Measurements from ENCODE around the gene SEC22A.
"Not testable (repeated sequence)": the region's sequence is repeated elsewhere in the genome, so short reads cannot be mapped to it uniquely, and the experiment has no call there.

Gene SEC22A

DNA sequence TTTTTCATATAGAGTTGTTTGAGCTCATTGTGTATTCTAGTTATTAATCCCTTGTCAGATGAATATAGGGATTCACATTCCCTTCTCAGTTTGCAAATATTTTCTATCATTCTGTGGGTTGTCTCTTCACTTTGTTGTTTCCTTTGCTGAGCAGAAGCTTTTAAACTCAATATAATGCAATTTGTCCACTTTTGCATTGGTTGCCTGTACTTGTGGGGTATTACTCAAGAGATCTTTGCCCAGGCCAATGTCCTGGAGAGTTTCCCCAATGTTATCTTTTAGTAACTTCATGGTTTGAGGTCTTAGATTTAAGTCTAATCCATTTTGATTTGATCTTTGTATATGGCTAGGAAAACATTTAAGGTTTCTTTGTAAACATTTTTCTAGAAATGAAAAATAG lies 24.8 kb downstream of the SEC22A start:
- peaks cover 7% of the 10 kb centered on the region for H3K4me1 Mint-ChIP-seq
- H3K36me3 Mint-ChIP-seq, result peaks cover 82% of the 10 kb centered on the region
- no peak overlapping the region for H3K4me3 Mint-ChIP-seq
- ATAC-seq, result no peak
- no peak overlapping the region for H3K27ac Mint-ChIP-seq
- no peaks in the 10 kb centered on the region for H3K27me3 Mint-ChIP-seq
- H3K9me3 Mint-ChIP-seq, result peaks cover 19% of the 10 kb centered on the region

DNA sequence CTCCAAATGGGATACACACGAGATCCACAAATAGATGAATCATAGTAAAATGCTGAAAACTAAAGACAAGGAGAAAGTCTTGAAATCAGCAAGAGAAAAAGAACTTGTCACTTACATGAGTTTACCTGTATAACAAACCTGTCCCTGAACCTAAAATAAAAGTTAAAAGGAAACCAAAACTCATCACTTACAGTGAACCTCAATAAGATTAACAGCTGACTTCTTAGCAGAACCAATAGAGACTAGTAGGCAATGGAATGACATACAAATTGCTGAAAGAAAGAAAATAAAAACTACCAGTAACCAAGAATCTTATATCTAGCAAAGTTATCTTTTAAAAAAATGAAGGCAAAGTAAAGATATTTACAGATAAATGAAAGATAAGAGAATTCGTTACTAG lies 27.4 kb downstream of the SEC22A start:
- no peak overlapping the region for H3K27ac Mint-ChIP-seq
- peaks cover 77% of the 10 kb centered on the region for H3K36me3 Mint-ChIP-seq
- peaks cover 19% of the 10 kb centered on the region for H3K9me3 Mint-ChIP-seq
- no peak overlapping the region for H3K4me3 Mint-ChIP-seq
- no peaks in the 10 kb centered on the region for H3K4me1 Mint-ChIP-seq
- ATAC-seq, result no peak
- H3K27me3 Mint-ChIP-seq, result no peaks in the 10 kb centered on the region

DNA sequence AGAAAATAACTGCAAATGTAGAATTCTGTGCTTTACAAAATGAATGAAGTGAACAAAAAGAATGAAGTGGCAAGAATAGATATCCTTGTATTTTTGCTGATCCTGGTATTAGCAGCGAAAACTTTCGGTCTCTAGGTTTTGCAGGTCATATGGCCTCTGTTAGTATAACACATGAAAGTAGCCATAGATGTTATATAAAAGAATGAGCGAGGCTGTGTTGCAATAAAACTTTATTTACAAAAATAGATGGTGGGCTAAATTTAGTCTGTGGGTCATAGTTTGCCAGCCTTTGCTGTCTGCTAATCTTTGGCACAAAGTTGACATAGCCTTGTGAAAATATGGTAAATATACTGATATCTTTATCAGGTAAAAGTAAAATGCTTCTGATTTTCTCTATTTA lies 35.2 kb downstream of the SEC22A start:
- no peaks in the 10 kb centered on the region for H3K9me3 Mint-ChIP-seq
- no peak for ATAC-seq
- peaks cover 78% of the 10 kb centered on the region for H3K36me3 Mint-ChIP-seq
- H3K4me3 Mint-ChIP-seq, result no peak overlapping the region
- no peaks in the 10 kb centered on the region for H3K27me3 Mint-ChIP-seq
- H3K27ac Mint-ChIP-seq, result no peak overlapping the region
- H3K4me1 Mint-ChIP-seq, result no peaks in the 10 kb centered on the region

DNA sequence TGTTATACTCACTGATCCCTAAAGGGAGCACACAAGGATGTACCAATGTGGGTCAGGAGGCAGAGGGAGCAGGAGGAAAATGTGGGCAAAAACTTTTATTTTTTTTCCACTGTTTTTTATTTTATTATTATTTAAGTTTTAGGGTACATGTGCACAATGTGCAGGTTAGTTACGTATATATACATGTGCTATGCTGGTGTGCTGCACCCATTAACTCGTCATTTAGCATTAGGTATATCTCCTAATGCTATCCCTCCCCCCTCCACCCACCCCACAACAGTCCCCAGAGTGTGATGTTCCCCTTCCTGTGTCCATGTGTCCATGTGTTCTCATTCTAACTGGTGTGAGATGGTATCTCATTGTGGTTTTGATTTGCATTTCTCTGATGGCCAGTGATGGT lies 37.4 kb downstream of the SEC22A start:
- not testable (repeated sequence) for H3K27ac Mint-ChIP-seq, ATAC-seq, H3K4me1 Mint-ChIP-seq

DNA sequence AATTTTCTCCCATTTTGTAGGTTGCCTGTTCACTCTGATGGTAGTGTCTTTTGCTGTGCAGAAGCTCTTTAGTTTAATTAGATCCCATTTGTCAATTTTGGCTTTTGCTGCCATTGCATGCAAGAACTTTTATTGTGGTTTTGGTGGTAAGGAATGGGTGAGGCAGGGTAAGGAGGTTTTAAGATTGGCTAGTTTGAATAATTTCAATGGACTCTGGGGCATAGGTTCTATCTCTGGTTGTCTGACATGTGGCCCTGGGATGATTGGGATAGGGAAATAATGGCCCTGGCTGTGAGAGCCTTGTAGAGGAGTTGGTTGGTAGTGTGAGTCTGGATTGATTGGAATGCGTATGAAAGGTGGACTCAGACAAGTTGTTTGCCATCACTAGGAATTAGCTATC lies 38.0 kb downstream of the SEC22A start:
- ATAC-seq, result no peak
- Mint-ChIP-seq H3K27ac (no peak overlapping the region), H3K36me3 (peaks cover 78% of the 10 kb centered on the region), H3K4me1 (no peaks in the 10 kb centered on the region), H3K4me3 (no peak overlapping the region), H3K9me3 (no peaks in the 10 kb centered on the region), H3K27me3 (no peaks in the 10 kb centered on the region)

More for the DNA sequence above, 37.4 kb downstream of the SEC22A start:
- H3K9me3 Mint-ChIP-seq, H3K27me3 Mint-ChIP-seq, H3K4me3 Mint-ChIP-seq: not testable (repeated sequence)
- peaks cover 79% of the 10 kb centered on the region for H3K36me3 Mint-ChIP-seq

DNA sequence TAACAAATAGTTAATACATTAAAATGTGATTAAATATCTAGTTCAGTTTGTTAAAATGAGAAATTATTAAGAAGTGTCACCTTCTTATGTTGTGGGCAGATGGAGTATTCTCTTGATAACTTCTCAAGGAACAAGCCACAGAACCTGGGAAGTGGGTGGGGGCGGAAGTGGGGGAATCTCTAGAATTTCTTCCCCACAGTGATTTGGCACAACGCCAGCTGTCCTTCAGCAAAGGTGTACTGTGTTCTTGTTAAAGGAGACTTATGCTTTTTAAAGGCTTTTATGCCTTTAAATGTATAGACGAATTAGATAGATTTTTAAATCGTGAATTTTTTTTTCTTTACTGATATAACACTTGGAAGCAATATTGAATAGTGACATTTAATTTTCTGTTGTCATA lies 42.4 kb downstream of the SEC22A start:
- H3K36me3 Mint-ChIP-seq, result peaks cover 75% of the 10 kb centered on the region
- H3K9me3 Mint-ChIP-seq, result no peaks in the 10 kb centered on the region
- no peak for ATAC-seq
- H3K27ac Mint-ChIP-seq, result no peak overlapping the region
- H3K27me3 Mint-ChIP-seq, result no peaks in the 10 kb centered on the region
- no peaks in the 10 kb centered on the region for H3K4me1 Mint-ChIP-seq
- H3K4me3 Mint-ChIP-seq, result no peak overlapping the region

DNA sequence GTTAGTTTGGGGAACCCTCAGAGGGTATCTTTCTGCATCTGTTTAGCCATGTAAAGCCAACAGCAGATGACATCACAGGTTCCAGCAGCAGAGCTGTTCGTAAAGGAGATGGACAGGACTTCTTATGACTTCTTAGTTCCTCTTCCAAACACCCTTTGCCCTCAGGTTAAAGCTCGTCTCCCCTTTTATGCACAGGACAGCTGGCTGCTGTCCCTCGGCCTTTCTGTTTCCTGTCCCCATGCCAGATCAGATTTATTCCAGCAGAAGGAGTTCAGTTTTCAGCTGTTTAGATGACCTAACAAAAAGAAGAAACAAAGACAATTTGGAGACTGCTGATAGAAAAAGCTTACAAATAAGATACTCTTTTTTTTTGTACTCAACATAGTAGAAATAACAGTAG lies 45.1 kb downstream of the SEC22A start:
- no peak for ATAC-seq
- Mint-ChIP-seq H3K4me1 (no peaks in the 10 kb centered on the region), H3K27me3 (no peaks in the 10 kb centered on the region), H3K36me3 (peaks cover 71% of the 10 kb centered on the region), H3K4me3 (no peak overlapping the region), H3K27ac (no peak overlapping the region), H3K9me3 (no peaks in the 10 kb centered on the region)

DNA sequence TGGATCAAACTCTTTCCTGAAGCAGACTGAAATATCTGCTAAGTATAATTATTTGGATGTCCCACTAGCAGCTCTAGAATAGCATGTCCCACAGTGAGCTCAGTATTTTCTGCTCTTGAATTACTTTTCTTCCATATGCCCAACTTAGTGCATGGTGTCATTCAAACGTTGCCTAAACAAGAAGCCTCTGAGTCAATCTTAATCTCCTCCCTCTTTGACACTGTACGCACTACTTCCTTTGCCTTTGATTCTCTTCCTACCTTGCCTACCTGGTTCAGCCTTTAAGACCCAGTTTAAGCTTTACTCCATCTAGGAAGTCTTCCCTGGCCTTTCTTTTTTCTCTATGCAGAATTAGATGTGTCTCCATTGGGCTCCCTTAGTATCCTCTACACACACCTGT lies 54.5 kb downstream of the SEC22A start:
- no peaks in the 10 kb centered on the region for H3K27me3 Mint-ChIP-seq
- H3K36me3 Mint-ChIP-seq, result peaks cover 31% of the 10 kb centered on the region
- no peaks in the 10 kb centered on the region for H3K9me3 Mint-ChIP-seq

DNA sequence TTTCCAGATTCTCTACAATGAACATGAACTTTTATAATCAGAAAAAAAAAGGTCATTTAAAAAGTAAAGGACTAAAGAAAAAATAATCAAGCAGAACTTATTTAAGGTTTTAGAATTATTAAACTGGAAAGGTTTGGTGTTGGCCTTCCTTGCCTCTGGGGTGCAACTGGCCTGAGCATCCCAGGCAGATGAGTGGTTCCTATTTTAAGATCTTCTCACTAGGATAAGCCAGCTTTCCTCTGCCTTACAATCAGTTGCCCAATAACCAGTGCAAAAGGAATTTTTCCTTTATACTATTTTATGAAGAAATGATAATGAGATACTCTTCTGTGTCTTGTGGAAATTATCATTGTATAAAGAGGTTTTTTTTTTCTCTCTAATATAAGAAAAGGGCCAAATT lies 56.6 kb downstream of the SEC22A start:
- Mint-ChIP-seq H3K27ac (no peak overlapping the region), H3K27me3 (no peaks in the 10 kb centered on the region), H3K4me3 (no peak overlapping the region), H3K4me1 (no peaks in the 10 kb centered on the region), H3K36me3 (peaks cover 19% of the 10 kb centered on the region), H3K9me3 (no peaks in the 10 kb centered on the region)
- ATAC-seq, result no peak

More for the DNA sequence above, 54.5 kb downstream of the SEC22A start:
- Mint-ChIP-seq H3K4me3 (no peak overlapping the region), H3K27ac (no peak overlapping the region), H3K4me1 (no peaks in the 10 kb centered on the region)
- no peak for ATAC-seq

DNA sequence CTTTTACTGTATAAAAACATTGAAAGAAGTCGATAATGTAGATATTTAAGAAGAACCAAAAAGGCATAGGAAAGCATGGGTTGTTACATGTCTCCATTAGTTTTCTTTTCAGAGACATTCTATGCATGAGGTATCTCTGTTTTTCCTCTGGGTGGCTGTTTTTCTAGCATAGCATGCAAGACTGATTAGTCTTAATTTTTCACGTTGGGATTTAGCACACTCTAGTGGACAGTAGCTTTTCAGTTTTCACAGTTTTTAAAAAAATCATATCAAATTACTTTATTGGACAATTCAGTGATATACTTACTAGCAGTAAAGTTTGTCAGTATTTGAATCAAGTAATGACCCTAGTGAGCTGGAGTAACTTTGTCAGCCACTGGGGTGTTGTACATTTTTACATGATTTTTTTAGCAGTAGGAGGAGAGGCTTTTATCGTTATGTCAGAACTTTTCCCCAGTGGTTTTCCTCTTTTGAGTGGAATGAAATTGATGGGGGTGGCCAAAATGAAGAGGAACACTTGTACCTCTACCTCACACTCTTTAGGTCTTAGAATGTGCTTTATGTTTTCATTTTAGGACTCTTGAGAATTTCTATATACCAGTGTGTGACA lies 57.2 kb downstream of the SEC22A start:
- no peak overlapping the region for H3K27ac Mint-ChIP-seq

DNA sequence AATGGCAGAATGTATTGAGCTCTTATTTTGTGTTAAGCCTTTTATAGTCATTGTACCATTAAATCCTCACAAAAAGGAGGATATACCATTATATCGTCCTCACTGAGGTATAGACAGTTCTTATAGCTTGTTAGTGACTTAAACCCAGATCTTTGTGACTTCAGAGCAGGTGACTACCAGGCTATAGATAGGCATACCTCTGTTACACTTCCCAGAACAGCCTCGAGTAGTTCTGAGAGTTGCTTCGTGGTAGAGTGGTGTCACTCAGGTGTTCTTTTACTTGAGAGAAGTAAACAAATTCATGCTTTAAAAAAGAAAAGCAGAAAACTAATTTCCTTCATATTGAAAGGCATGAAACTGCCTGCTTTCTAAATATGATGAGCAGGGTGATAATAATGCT lies 59.9 kb downstream of the SEC22A start:
- ATAC-seq, result no peak
- H3K9me3 Mint-ChIP-seq, result peaks cover 6% of the 10 kb centered on the region
- no peaks in the 10 kb centered on the region for H3K27me3 Mint-ChIP-seq
- peaks cover 33% of the 10 kb centered on the region for H3K36me3 Mint-ChIP-seq
- H3K4me3 Mint-ChIP-seq, result no peak overlapping the region
- no peaks in the 10 kb centered on the region for H3K4me1 Mint-ChIP-seq
- H3K27ac Mint-ChIP-seq, result no peak overlapping the region

More for the DNA sequence above, 57.2 kb downstream of the SEC22A start:
- no peaks in the 10 kb centered on the region for H3K4me1 Mint-ChIP-seq
- no peak overlapping the region for H3K4me3 Mint-ChIP-seq
- peaks cover 19% of the 10 kb centered on the region for H3K36me3 Mint-ChIP-seq
- H3K27me3 Mint-ChIP-seq, result no peaks in the 10 kb centered on the region
- no peaks in the 10 kb centered on the region for H3K9me3 Mint-ChIP-seq
- ATAC-seq, result no peak

DNA sequence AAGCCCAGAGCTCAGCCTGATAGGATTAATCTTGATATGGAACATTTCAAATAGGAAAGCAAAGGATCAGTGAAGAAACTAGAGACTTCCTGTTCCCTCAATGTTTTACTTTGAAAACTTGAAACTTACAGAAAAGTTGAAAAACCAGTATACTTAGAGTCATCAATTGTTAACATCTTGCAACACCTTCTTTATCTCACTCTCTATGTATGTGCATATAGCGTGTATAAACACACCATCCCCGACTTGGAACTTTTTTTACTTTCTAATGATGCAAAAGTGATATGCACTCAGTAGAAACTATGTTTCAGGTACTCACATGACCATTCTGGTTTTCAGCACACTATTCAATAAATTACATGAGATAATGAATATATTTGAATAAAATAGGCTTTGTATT lies 60.5 kb downstream of the SEC22A start:
- Mint-ChIP-seq H3K27ac (no peak overlapping the region), H3K27me3 (no peaks in the 10 kb centered on the region), H3K4me3 (no peak overlapping the region)

DNA sequence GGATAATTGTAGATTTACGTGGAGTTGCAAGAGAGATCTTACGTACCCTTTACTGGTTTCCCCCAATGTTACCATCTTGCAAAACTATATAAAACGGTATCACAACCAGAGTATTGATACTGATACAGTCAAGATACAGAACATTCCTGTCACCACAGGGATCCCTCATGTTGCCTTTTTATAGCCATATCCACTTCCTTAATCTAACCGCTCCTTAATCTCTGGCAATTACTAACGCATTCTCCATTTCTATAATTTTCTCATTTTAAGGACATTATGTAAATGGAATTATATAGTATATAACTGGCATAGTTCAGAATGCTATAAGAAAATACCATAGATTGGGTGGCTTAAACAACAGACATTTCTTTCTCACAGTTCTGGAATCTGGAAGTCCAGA lies 61.1 kb downstream of the SEC22A start:
- Mint-ChIP-seq H3K27me3 (no peaks in the 10 kb centered on the region), H3K4me3 (no peak overlapping the region), H3K9me3 (peaks cover 6% of the 10 kb centered on the region), H3K4me1 (no peaks in the 10 kb centered on the region), H3K27ac (no peak overlapping the region), H3K36me3 (peaks cover 45% of the 10 kb centered on the region)
- no peak for ATAC-seq

More for the DNA sequence above, 60.5 kb downstream of the SEC22A start:
- H3K36me3 Mint-ChIP-seq, result peaks cover 39% of the 10 kb centered on the region
- peaks cover 6% of the 10 kb centered on the region for H3K9me3 Mint-ChIP-seq
- H3K4me1 Mint-ChIP-seq, result no peaks in the 10 kb centered on the region
- ATAC-seq, result no peak

DNA sequence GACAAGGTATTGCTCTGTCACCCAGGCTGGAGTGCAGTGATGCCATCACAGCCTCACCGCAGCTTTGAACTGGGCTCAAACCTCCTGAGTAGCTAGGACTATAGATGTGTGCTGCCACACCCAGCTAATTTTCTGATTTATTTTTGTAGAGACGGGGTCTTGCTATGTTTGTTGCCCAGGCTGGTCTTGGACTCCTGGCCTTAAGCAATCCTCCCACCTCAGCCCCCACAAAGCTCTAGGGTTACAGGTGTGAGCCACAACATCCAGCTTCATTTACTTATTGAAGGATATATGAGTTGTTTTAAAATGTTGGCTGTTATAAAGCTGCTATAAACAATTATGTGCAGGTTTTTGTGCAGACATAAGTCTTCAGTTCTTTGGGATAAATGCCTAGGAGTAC lies 62.2 kb downstream of the SEC22A start:
- no peak overlapping the region for H3K27ac Mint-ChIP-seq
- H3K4me1 Mint-ChIP-seq, result no peaks in the 10 kb centered on the region
- peaks cover 54% of the 10 kb centered on the region for H3K36me3 Mint-ChIP-seq
- ATAC-seq, result no peak
- H3K4me3 Mint-ChIP-seq, result no peak overlapping the region
- peaks cover 6% of the 10 kb centered on the region for H3K9me3 Mint-ChIP-seq
- H3K27me3 Mint-ChIP-seq, result no peaks in the 10 kb centered on the region

DNA sequence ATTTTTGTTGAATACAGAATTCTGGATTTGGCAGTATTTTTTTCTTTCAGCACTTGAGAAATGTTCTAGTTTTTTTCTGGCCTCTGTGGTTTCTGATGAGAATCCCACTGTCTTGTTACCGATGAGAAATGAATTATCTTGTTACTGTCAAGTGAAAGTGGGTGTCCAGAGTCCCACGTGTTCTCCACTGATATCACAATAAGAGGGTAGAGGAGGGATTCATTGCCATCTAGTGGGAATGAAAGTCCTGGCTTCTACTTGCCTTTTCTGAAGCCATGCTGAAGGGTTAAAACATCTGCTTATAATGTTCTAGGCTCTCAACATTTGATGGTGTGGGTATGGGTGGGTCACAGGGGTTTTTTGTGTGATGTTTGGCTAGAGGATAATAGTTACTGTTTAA lies 66.1 kb downstream of the SEC22A start:
- H3K27me3 Mint-ChIP-seq, result no peaks in the 10 kb centered on the region
- H3K4me3 Mint-ChIP-seq, result no peak overlapping the region
- no peak overlapping the region for H3K27ac Mint-ChIP-seq
- H3K9me3 Mint-ChIP-seq, result peaks cover 6% of the 10 kb centered on the region
- H3K4me1 Mint-ChIP-seq, result no peaks in the 10 kb centered on the region
- H3K36me3 Mint-ChIP-seq, result peaks cover 62% of the 10 kb centered on the region
- no peak for ATAC-seq

DNA sequence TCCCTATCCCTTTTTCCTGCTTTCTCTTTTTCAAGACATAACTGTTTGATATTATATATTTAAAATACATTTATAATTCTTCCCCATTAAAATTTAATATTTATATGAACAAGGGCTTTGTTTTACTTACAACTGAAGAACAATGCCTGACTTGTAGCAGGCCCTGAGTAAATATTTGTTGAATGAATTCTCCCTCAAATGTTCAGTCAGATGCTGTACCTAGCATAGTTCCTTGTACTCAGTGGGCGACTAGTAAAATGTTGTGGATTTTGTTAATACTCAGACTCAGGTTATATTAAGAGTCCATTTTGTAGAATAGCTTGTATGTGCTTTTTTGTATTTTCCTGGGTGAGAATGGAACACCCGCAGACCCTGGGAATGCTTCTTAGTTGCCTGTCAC lies 69.1 kb downstream of the SEC22A start:
- no peak overlapping the region for H3K27ac Mint-ChIP-seq
- no peaks in the 10 kb centered on the region for H3K27me3 Mint-ChIP-seq
- peaks cover 43% of the 10 kb centered on the region for H3K36me3 Mint-ChIP-seq
- no peak overlapping the region for H3K4me3 Mint-ChIP-seq
- ATAC-seq, result no peak
- H3K9me3 Mint-ChIP-seq, result peaks cover 4% of the 10 kb centered on the region
- no peaks in the 10 kb centered on the region for H3K4me1 Mint-ChIP-seq
